Upper lobe of left lung (tissue), 6 donors: ENCODE measurements around the gene SLC4A4. TPM values are rescaled to one million over a fixed set of nuclear protein-coding genes. Genes with fewer than 3 reads are reported as not detected.
"Not testable (repeated sequence)": the region's sequence is repeated elsewhere in the genome, so short reads cannot be mapped to it uniquely, and the experiment has no call there.

Experiments used
- ATAC-seq, 2 donors: fragments of 200-7000 bp; cut with Tn5 transposase; one replicate each; pipeline ENCODE4 v1.9.1; 2022; ENCODE audit warnings: mild to moderate bottlenecking in 2 of 2, moderate library complexity in 2 of 2; ENCODE audit not compliant: low FRiP score in 2 of 2
- DNase-seq, 2 donors: peaks; one replicate each; pipeline ENCODE4 v3.0.0-alpha.2; 2019 to 2020
- H3K27ac ChIP-seq, 4 donors: fragments of 200-600 bp; sonication (generic); one replicate each; pipeline ENCODE4 v1.5.1; 2016 to 2019
- H3K27me3 ChIP-seq, 4 donors: fragments of 200-600 bp; sonication (generic); one replicate each; pipeline ENCODE4 v1.5.1; 2017 to 2019
- H3K36me3 ChIP-seq, 4 donors: fragments of 200-600 bp; sonication (generic); one replicate each; pipeline ENCODE4 v1.5.1; 2016 to 2019
- H3K4me1 ChIP-seq, 4 donors: fragments of 200-600 bp; sonication (generic); one replicate each; pipeline ENCODE4 v1.5.1; 2018 to 2019
- H3K4me3 ChIP-seq, 4 donors: fragments of 200-600 bp; sonication (generic); one replicate each; pipeline ENCODE4 v1.5.1; 2017 to 2019; ENCODE audit warnings: mild to moderate bottlenecking in 2 of 4, moderate library complexity in 1 of 4
- H3K9me3 ChIP-seq, 4 donors: fragments of 200-600 bp; sonication (generic); one replicate each; pipeline ENCODE4 v1.5.1; 2018 to 2019
- CTCF ChIP-seq, 6 experiments: fragments of 450-650 bp in 4 of 6; fragments of 200-600 bp in 2 of 6; sonication (generic) in 2 of 6; IDR thresholded peaks; one replicate each; pipeline ENCODE4 v1.5.1; 2016 to 2019; ENCODE audit warnings: antibody characterized with exemption in 6 of 6
- EP300 ChIP-seq, 4 donors: sonication (generic); formaldehyde crosslinking; IDR thresholded peaks; one replicate each; pipeline ENCODE4 v1.5.1; 2017; ENCODE audit warnings: antibody characterized with exemption in 4 of 4, control low read depth in 2 of 4
- POLR2A ChIP-seq, 4 donors: fragments of 450-650 bp; IDR thresholded peaks; one replicate each; pipeline ENCODE4 v1.5.1; 2016 to 2017; ENCODE audit warnings: antibody characterized with exemption in 4 of 4, mild to moderate bottlenecking in 2 of 4
- POLR2AphosphoS5 ChIP-seq, 2 donors: sonication (generic); formaldehyde crosslinking; IDR thresholded peaks; one replicate each; pipeline ENCODE4 v1.5.1; 2017; ENCODE audit warnings: antibody characterized with exemption in 2 of 2
- WGBS, 2 donors: methylation state at CpG; one replicate each; pipeline ENCODE4 v1.1.5; 2017 to 2018; 5-methylcytosine and 5-hydroxymethylcytosine counted together
- total RNA-seq, 6 donors: library from RNA; depleted of rRNA in 4 of 6; stranded (reverse); fragments of >200 nt in 4 of 6; gene quantifications; one replicate each; pipeline versions ENCODE4 v1.1.0 to v1.2.1, GENCODE V29; 2016 to 2021
- donor health status: DM: no; HTN: no; CAD: no; lungs with moderate emphysema.
- donor health status: DM: no; HTN: yes; CAD: no; lungs with severe emphysema.

Gene SLC4A4
- total RNA-seq, 6 donors from 2014 or later, result 9.2 to 31.4 (median 21.1) TPM

DNA sequence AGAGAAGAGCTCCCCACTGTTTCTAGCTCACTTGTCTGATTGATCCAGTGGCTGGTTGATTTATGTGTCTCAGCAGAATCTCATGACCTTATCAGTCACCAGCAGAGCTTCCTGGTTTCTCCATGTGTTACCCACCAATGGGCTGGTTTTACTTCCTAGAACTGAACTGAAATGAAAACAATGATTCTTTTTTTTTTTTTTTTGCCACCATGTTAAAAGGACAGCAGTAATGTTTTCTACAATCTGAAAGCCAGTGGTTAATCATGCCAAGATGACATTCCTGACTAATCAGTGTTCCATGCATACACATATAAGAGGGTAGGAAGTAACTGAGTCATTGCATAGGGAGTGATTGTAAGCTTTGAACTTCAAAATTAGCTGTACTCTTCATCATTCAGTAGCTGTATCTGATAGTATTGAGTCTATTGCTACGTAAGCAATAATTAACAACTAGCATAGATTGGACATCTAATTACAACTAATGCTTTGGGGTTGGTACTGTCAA lies 67.7 kb downstream of the SLC4A4 start:
- TF ChIP-seq CTCF (IDR thresholded peaks at IDR 0.05) (no peak), POLR2AphosphoS5 (IDR thresholded peaks at IDR 0.05) (no peak), POLR2A (IDR thresholded peaks at IDR 0.05) (no peak), EP300 (IDR thresholded peaks at IDR 0.05) (no peak)
- ATAC-seq, result no peak
- WGBS, 2 donors, result 70 to 71% methylated on average over 1 of the region's 1 CpG

GRCh38 chr4:71408961-71409360 lies 70.1 kb downstream of the SLC4A4 start:
- H3K4me3 ChIP-seq, DNase-seq, ATAC-seq, H3K36me3 ChIP-seq, H3K4me1 ChIP-seq, H3K27ac ChIP-seq, H3K27me3 ChIP-seq: not testable (repeated sequence)
- H3K9me3 ChIP-seq, result peaks cover 0 to 12% (median 6%) of the 10 kb centered on the region in 4 donors

More for the DNA sequence above, 67.7 kb downstream of the SLC4A4 start:
- no peak for DNase-seq
- H3K27me3 ChIP-seq, result no peaks in the 10 kb centered on the region
- H3K36me3 ChIP-seq, result no peaks in the 10 kb centered on the region
- H3K4me1 ChIP-seq, result peaks cover 0 to under 1% (median 0%) of the 10 kb centered on the region in 4 donors
- no peak overlapping the region for H3K4me3 ChIP-seq
- H3K9me3 ChIP-seq, result peaks cover 0 to 12% (median 6%) of the 10 kb centered on the region in 4 donors
- H3K27ac ChIP-seq, result no peak overlapping the region

GRCh38 chr4:71411981-71412380 lies 73.2 kb downstream of the SLC4A4 start:
- DNase-seq (no peak), ATAC-seq (no peak)
- Histone ChIP-seq H3K9me3 (peaks cover 0 to 12% (median 6%) of the 10 kb centered on the region in 4 donors), H3K4me3 (no peak overlapping the region), H3K36me3 (no peaks in the 10 kb centered on the region), H3K27me3 (no peaks in the 10 kb centered on the region), H3K4me1 (peaks cover 0 to 6% (median 0%) of the 10 kb centered on the region in 4 donors), H3K27ac (no peak overlapping the region)
- TF ChIP-seq POLR2AphosphoS5 (IDR thresholded peaks at IDR 0.05), result no peak
- TF ChIP-seq POLR2A (IDR thresholded peaks at IDR 0.05), result no peak
- no peak for TF ChIP-seq CTCF (IDR thresholded peaks at IDR 0.05)
- TF ChIP-seq EP300 (IDR thresholded peaks at IDR 0.05), result no peak
- 36 to 39% methylated on average over 2 of the region's 2 CpGs for WGBS, 2 donors

GRCh38 chr4:71415491-71415890 lies 76.7 kb downstream of the SLC4A4 start:
- 88 to 94% methylated on average over 2 of the region's 2 CpGs for WGBS, 2 donors
- H3K27ac ChIP-seq, result no peak overlapping the region
- no peak for DNase-seq
- peaks cover 0 to 6% (median 0%) of the 10 kb centered on the region in 4 donors for H3K4me1 ChIP-seq
- H3K9me3 ChIP-seq, result no peaks in the 10 kb centered on the region
- no peaks in the 10 kb centered on the region for H3K36me3 ChIP-seq
- no peak for TF ChIP-seq EP300 (IDR thresholded peaks at IDR 0.05)
- no peak for TF ChIP-seq CTCF (IDR thresholded peaks at IDR 0.05)
- TF ChIP-seq POLR2A (IDR thresholded peaks at IDR 0.05), result no peak
- TF ChIP-seq POLR2AphosphoS5 (IDR thresholded peaks at IDR 0.05), result no peak
- H3K4me3 ChIP-seq, result no peak overlapping the region
- no peaks in the 10 kb centered on the region for H3K27me3 ChIP-seq
- no peak for ATAC-seq

GRCh38 chr4:71417150-71417549 lies 78.3 kb downstream of the SLC4A4 start:
- Histone ChIP-seq H3K36me3 (no peaks in the 10 kb centered on the region), H3K9me3 (no peaks in the 10 kb centered on the region), H3K27ac (no peak overlapping the region), H3K27me3 (no peaks in the 10 kb centered on the region), H3K4me1 (peaks cover 0 to under 1% (median 0%) of the 10 kb centered on the region in 4 donors), H3K4me3 (no peak overlapping the region)
- no peak for DNase-seq
- TF ChIP-seq EP300 (IDR thresholded peaks at IDR 0.05), result no peak
- TF ChIP-seq POLR2AphosphoS5 (IDR thresholded peaks at IDR 0.05), result no peak
- no peak for TF ChIP-seq CTCF (IDR thresholded peaks at IDR 0.05)
- no peak for TF ChIP-seq POLR2A (IDR thresholded peaks at IDR 0.05)
- ATAC-seq, result no peak
